HG02571 (cell line): ENCODE data around the gene CALCOCO2.

Experiments used
- ATAC-seq: cut with Tn5 transposase; IDR thresholded peaks from one replicate; pipeline ENCODE4 v1.9.1; 2021; ENCODE audit warnings: mild to moderate bottlenecking, moderate library complexity; ENCODE audit not compliant: unreplicated experiment

The CALCOCO2 gene

DNA sequence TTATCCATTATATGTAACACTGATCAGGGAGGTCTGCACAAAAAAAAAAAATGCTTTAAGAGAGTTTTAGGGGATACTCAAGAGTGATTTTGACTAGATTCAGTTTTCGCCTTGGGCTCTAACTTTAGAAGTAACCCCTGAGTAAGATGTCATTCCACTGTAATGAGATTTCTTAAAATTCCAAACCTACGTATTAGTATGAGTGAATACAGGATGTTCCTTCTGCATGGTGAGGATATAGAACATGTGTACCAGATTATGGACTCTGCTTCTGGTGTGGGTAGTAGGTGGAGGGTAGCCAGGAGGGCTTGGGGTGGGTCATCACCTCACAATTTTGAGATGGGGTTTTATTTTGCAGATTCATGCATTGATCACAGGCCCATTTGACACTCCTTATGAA is 81.6 kb downstream of the CALCOCO2 start:
- ATAC-seq = no peak
